Body of pancreas (tissue), 4 donors: Measurements from ENCODE around the gene HTRA3. TPM values are rescaled to one million over a fixed set of nuclear protein-coding genes. Genes with fewer than 3 reads are reported as not detected.

Experiments used
- ATAC-seq: fragments of 150-250 bp; one replicate; pipeline ENCODE4 v1.9.1; 2016
- DNase-seq, 4 donors: peaks; one replicate each; pipeline ENCODE4 v3.0.0-alpha.2; 2019
- H3K27ac ChIP-seq, 4 donors: fragments of 200-600 bp; sonication (generic); 1 replicate in 3 of 4; 2 replicates in 1 of 4; pipeline versions ENCODE4 v1.5.1 to v1.6.1; 2016 to 2019; ENCODE audit warnings: mild to moderate bottlenecking in 1 of 4, mixed read lengths in 1 of 4, moderate library complexity in 1 of 4
- H3K27me3 ChIP-seq, 2 donors: fragments of 200-600 bp; sonication (generic); one replicate each; pipeline ENCODE4 v1.6.0; 2016; ENCODE audit warnings: mild to moderate bottlenecking in 1 of 2
- H3K36me3 ChIP-seq, 2 donors: fragments of 200-600 bp; sonication (generic); replicated peaks in 1 of 2; 2 replicates each; pipeline ENCODE4 v1.5.1; 2016; ENCODE audit warnings: low read depth in 2 of 2; ENCODE audit not compliant: insufficient read depth in 1 of 2
- H3K4me1 ChIP-seq: fragments of 200-600 bp; sonication (generic); one replicate; pipeline ENCODE4 v1.6.0; 2016
- H3K4me3 ChIP-seq, 2 donors: fragments of 200-600 bp; sonication (generic); 1 replicate in 1 of 2; 2 replicates in 1 of 2; pipeline ENCODE4 v1.5.1; 2016 to 2019
- H3K9me3 ChIP-seq, 3 donors: fragments of 200-600 bp; sonication (generic); 1 replicate in 2 of 3; 2 replicates in 1 of 3; pipeline ENCODE4 v1.5.1; 2016
- POLR2A ChIP-seq, 3 donors: fragments of 450-650 bp; IDR thresholded peaks; one replicate each; pipeline ENCODE4 v1.6.1; 2016; ENCODE audit warnings: antibody characterized with exemption in 3 of 3, mild to moderate bottlenecking in 2 of 3
- WGBS, 2 donors: methylation state at CpG; one replicate each; pipeline ENCODE4 v1.1.5; 2017; 5-methylcytosine and 5-hydroxymethylcytosine counted together
- intact Hi-C: fragments of 100-400 bp; cut with DNase I; formaldehyde crosslinking; loops from one replicate; pipeline ENCODE4 v1.15.1; 2023
- total RNA-seq, 2 donors: library from RNA; depleted of rRNA; stranded (reverse); fragments of >200 nt; gene quantifications; one replicate each; pipeline ENCODE4 v1.1.0, GENCODE V29; 2016
- TF ChIP-seq, protein P1 (sequence below), 7 experiments: fragments of 450-650 bp in 4 of 7; fragments of 200-600 bp in 3 of 7; sonication (generic) in 3 of 7; IDR thresholded peaks; one replicate each; pipeline ENCODE4 v1.5.1; 2016 to 2019; ENCODE audit warnings: antibody characterized with exemption in 7 of 7

HTRA3 gene
- total RNA-seq, 2 donors from 2014 or later: 4.2 to 17.5 TPM

DNA sequence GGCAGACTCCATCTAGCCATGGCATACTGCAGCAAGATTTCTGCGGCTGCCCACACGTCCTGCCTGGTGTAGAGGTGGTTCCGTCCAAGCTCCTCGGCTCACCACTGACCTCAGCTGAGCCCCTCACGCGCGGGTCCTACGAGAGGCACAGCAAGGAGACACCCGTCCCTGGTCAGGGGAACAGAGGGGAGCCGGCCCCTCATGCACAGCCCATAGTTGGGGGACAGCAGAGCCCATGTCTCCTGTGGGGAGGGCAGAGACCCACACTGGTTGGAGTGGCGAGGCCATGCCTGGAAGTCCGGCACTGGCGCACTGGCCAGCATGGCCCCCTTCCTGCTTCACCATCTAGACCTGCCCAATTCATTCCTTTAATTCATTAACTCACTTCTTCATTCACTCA, 80.8 kb downstream of the HTRA3 start:
- Histone ChIP-seq H3K27ac (no peak overlapping the region), H3K36me3 (no peaks in the 10 kb centered on the region), H3K9me3 (no peaks in the 10 kb centered on the region), H3K4me1 (no peaks in the 10 kb centered on the region), H3K4me3 (no peak overlapping the region), H3K27me3 (no peaks in the 10 kb centered on the region)
- ATAC-seq (no peak), DNase-seq (no peak)
- 78 to 85% methylated on average over 8 to 13 of the region's 13 CpGs for WGBS, 2 donors
- TF ChIP-seq, protein P1, sequence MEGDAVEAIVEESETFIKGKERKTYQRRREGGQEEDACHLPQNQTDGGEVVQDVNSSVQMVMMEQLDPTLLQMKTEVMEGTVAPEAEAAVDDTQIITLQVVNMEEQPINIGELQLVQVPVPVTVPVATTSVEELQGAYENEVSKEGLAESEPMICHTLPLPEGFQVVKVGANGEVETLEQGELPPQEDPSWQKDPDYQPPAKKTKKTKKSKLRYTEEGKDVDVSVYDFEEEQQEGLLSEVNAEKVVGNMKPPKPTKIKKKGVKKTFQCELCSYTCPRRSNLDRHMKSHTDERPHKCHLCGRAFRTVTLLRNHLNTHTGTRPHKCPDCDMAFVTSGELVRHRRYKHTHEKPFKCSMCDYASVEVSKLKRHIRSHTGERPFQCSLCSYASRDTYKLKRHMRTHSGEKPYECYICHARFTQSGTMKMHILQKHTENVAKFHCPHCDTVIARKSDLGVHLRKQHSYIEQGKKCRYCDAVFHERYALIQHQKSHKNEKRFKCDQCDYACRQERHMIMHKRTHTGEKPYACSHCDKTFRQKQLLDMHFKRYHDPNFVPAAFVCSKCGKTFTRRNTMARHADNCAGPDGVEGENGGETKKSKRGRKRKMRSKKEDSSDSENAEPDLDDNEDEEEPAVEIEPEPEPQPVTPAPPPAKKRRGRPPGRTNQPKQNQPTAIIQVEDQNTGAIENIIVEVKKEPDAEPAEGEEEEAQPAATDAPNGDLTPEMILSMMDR (IDR thresholded peaks at IDR 0.05): no peak
- TF ChIP-seq POLR2A (IDR thresholded peaks at IDR 0.05): no peak
- intact Hi-C loops: no loop called here

DNA sequence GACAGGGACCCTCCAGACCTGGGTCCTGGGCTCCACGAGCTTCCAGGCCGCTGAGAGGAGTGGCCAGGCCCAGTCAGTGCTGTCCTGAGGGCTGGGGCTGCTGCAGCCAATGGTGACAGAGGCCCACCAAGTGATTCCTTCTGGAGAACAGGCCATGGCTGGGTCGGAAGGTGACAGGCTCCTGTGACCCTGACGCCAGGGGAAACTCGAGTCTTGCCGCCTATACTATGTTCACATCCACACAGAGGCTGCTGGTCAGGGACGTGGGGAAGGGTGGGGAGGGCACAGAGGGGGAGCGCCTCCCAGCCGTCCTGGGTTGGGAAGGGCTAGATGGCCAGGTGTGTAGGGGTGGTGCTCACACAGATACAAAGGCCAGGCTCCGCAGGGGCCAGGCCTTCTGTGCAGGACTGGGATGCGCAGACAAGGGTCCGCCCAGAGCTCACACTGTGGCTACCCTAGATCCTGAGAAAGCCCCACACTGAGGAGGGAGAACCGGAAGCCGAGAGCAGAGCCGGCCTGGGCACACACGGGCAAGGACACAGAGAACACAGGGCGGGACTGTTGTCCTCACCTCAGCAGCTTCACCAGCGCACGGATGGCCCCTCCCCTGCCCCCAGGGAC, 81.4 kb downstream of the HTRA3 start:
- ATAC-seq: no peak
- WGBS, 2 donors: 51 to 80% methylated on average over 10 to 19 of the region's 19 CpGs
- TF ChIP-seq, protein P1 (IDR thresholded peaks at IDR 0.05): no peak
- TF ChIP-seq POLR2A (IDR thresholded peaks at IDR 0.05): no peak
- no peak overlapping the region for H3K27ac ChIP-seq
- H3K9me3 ChIP-seq: no peaks in the 10 kb centered on the region
- no peak for DNase-seq
- intact Hi-C loops: no loop called here
- no peaks in the 10 kb centered on the region for H3K36me3 ChIP-seq
- no peaks in the 10 kb centered on the region for H3K4me1 ChIP-seq
- no peaks in the 10 kb centered on the region for H3K27me3 ChIP-seq
- H3K4me3 ChIP-seq: no peak overlapping the region

DNA sequence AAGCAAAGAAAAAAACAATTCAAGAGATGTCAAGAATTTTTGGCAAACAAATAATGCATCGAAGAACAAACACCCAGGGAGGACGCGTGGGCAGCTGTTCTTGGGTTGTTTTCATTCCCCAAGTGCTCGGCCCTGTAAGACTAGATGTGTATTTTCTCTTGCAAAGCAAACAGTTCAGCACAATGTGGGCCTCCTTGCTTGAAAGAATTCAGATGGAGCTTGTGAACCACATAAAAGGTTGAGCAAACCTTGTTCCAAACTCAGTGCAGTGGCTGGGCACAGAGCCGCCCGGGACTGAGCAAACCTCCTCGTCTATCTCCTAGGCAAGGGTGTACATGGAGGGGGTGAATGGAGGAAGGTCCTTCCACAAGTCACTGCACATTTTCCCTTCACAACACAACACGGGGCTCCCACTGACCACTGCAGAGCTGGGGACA, 82.4 kb downstream of the HTRA3 start:
- DNase-seq: peak in 1 of 4 donors; percentile 31

DNA sequence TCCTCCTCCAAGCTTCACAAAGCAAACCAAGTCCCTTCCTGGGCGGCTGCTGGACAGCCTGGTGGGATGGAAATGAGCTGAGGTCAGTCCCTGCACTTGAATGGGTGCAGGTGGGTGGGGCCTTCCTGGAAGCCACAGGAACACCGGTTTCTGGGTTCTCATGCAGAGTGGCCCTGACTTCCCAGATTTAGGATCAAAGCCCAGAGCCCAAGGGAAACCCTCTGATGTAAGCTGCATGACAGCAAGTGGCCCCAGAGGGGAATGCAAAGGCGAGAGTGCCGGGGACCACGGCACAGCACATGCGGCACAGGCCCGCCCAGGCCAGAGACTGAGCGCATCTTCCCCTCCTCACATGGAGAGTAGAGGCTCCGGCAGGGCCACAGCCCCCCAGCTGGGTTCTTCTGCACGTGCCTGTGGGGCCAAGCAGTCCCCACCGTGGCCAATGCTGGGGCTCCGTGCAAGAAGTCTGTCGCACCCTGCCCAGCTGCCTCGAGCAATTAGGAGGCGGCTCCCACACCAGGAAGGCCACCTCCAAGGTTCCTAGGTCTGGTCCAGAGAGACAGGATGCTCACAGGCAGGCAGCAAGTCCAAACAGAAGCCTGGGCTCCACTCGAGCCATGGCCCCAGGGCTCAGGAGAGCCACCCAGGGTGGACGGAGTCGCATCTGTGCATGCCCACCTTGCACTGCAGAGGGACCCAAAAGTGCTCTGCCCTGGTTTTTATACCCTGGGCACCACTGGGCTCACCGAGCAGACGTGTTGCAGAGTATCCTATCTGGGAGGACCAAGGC, 83.0 kb downstream of the HTRA3 start:
- no peaks in the 10 kb centered on the region for H3K36me3 ChIP-seq
- no peak for ATAC-seq
- no peaks in the 10 kb centered on the region for H3K27me3 ChIP-seq
- H3K4me1 ChIP-seq: no peaks in the 10 kb centered on the region
- DNase-seq: peak in 1 of 4 donors; percentile 8
- H3K27ac ChIP-seq: no peak overlapping the region
- intact Hi-C loops: no loop called here
- no peak overlapping the region for H3K4me3 ChIP-seq
- 72% methylated on average over 8 to 20 of the region's 20 CpGs for WGBS, 2 donors
- TF ChIP-seq, protein P1 (IDR thresholded peaks at IDR 0.05): no peak
- no peak for TF ChIP-seq POLR2A (IDR thresholded peaks at IDR 0.05)
- H3K9me3 ChIP-seq: no peaks in the 10 kb centered on the region

More for the DNA sequence above, 82.4 kb downstream of the HTRA3 start:
- H3K27ac ChIP-seq: no peak overlapping the region
- TF ChIP-seq, protein P1 (IDR thresholded peaks at IDR 0.05): no peak
- TF ChIP-seq POLR2A (IDR thresholded peaks at IDR 0.05): no peak
- no peaks in the 10 kb centered on the region for H3K36me3 ChIP-seq
- ATAC-seq: no peak
- WGBS, 2 donors: 23 to 36% methylated on average over 8 of the region's 8 CpGs
- H3K4me3 ChIP-seq: no peak overlapping the region
- H3K9me3 ChIP-seq: no peaks in the 10 kb centered on the region
- intact Hi-C loops: no loop called here
- no peaks in the 10 kb centered on the region for H3K4me1 ChIP-seq
- H3K27me3 ChIP-seq: no peaks in the 10 kb centered on the region
